Thoracic aorta (tissue), 2 donors: ENCODE results near the gene BMPR2. TPM values are rescaled to one million over a fixed set of nuclear protein-coding genes. Genes with fewer than 3 reads are reported as not detected.

Source experiments
- ATAC-seq: fragments of 150-250 bp; one replicate; pipeline ENCODE4 v1.8.0; 2017; ENCODE audit warnings: low read depth; ENCODE audit not compliant: insufficient number of reproducible peaks, low FRiP score
- DNase-seq: peaks from one replicate; pipeline ENCODE4 v3.0.0-alpha.2; 2020; ENCODE audit warnings: low spot score
- H3K27ac ChIP-seq, 2 donors: fragments of 200-600 bp; sonication (generic); 1 replicate in 1 of 2; 2 replicates in 1 of 2; pipeline ENCODE4 v1.5.1; 2016; ENCODE audit warnings: mild to moderate bottlenecking in 2 of 2, moderate library complexity in 2 of 2
- H3K27me3 ChIP-seq: fragments of 200-600 bp; sonication (generic); replicated peaks from 2 replicates; pipeline ENCODE4 v1.6.0; 2016; ENCODE audit warnings: mild to moderate bottlenecking; ENCODE audit not compliant: insufficient read depth
- H3K36me3 ChIP-seq: fragments of 200-600 bp; sonication (generic); one replicate; pipeline ENCODE4 v1.5.1; 2016
- H3K4me1 ChIP-seq, 2 donors: fragments of 200-600 bp; sonication (generic); 1 replicate in 1 of 2; 2 replicates in 1 of 2; pipeline versions ENCODE4 v1.5.1 to v1.6.0; 2016; ENCODE audit warnings: low read depth in 2 of 2, mild to moderate bottlenecking in 1 of 2; ENCODE audit not compliant: control insufficient read depth in 1 of 2
- H3K4me3 ChIP-seq: fragments of 200-600 bp; sonication (generic); 2 replicates; pipeline ENCODE4 v1.5.1; 2016; ENCODE audit warnings: mild to moderate bottlenecking
- H3K9me3 ChIP-seq: fragments of 200-600 bp; sonication (generic); 2 replicates; pipeline ENCODE4 v1.5.1; 2016
- total RNA-seq, 2 donors: library from RNA; depleted of rRNA; stranded (reverse); fragments of >200 nt; gene quantifications; one replicate each; pipeline versions ENCODE4 v1.1.0 to v1.2.3, GENCODE V29; 2016
- TF ChIP-seq, protein P1 (sequence below): fragments of 200-600 bp; sonication (generic); IDR thresholded peaks from one replicate; pipeline ENCODE4 v1.5.1; 2019; ENCODE audit warnings: antibody characterized with exemption

The BMPR2 gene
- total RNA-seq, 2 donors from 2014 or later, result 65.9 to 111 TPM

- no peaks in the 10 kb centered on the region for H3K36me3 ChIP-seq
- ATAC-seq (no peak), DNase-seq (no peak)
- no peaks in the 10 kb centered on the region for H3K9me3 ChIP-seq
- no peak overlapping the region for H3K4me3 ChIP-seq
- TF ChIP-seq, protein P1, sequence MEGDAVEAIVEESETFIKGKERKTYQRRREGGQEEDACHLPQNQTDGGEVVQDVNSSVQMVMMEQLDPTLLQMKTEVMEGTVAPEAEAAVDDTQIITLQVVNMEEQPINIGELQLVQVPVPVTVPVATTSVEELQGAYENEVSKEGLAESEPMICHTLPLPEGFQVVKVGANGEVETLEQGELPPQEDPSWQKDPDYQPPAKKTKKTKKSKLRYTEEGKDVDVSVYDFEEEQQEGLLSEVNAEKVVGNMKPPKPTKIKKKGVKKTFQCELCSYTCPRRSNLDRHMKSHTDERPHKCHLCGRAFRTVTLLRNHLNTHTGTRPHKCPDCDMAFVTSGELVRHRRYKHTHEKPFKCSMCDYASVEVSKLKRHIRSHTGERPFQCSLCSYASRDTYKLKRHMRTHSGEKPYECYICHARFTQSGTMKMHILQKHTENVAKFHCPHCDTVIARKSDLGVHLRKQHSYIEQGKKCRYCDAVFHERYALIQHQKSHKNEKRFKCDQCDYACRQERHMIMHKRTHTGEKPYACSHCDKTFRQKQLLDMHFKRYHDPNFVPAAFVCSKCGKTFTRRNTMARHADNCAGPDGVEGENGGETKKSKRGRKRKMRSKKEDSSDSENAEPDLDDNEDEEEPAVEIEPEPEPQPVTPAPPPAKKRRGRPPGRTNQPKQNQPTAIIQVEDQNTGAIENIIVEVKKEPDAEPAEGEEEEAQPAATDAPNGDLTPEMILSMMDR, result no peak
- H3K4me1 ChIP-seq, result peaks cover 4 to 10% of the 10 kb centered on the region in 2 donors
- no peaks in the 10 kb centered on the region for H3K27me3 ChIP-seq
- no peak overlapping the region for H3K27ac ChIP-seq
These were observed 232.2 kb downstream of the BMPR2 start for GRCh38 chr2:202608142-202608852.

DNA sequence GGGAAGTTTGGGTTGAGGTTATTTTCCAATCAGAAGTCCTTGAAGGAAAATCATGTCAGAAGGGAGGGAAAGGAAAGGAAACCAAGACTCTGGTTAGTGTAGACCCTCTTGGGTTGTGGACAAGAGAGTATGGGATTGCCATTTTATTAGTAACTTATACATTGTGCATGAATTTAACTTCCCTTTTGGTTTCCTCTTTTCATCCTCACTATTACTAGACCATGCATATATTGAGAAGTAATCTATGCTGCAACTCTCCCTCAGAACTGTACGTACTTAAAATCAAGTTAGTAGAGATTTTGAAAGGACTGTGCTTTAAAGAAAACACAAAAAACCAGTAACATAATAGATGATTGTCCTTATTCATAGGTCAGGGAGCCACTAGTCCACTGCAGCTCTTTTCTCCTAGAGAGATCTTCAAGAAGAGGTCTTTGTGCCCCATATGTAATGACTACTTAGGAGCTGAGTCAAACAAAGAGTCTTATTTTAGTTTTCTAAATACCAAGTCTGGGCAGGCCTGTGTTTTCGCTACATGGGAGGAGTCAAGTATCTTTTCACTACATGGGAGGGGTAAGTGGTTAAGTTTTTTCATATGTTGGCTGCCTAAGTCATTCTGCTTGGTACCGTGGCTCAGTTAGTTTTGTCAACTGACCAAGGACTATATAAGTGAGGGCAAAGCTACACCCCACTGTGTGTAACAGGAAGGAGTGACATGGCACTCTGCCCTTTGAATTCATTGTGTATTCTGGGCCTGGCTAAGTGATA, 233.4 kb downstream of the BMPR2 start:
- ATAC-seq (no peak), DNase-seq (no peak)
- no peaks in the 10 kb centered on the region for H3K36me3 ChIP-seq
- no peaks in the 10 kb centered on the region for H3K9me3 ChIP-seq
- H3K27ac ChIP-seq, result peak overlapping the region in 1 of 2 donors; percentile 30
- H3K27me3 ChIP-seq, result no peaks in the 10 kb centered on the region
- peaks cover 4 to 10% of the 10 kb centered on the region in 2 donors for H3K4me1 ChIP-seq
- no peak overlapping the region for H3K4me3 ChIP-seq
- TF ChIP-seq, protein P1, result no peak

DNA sequence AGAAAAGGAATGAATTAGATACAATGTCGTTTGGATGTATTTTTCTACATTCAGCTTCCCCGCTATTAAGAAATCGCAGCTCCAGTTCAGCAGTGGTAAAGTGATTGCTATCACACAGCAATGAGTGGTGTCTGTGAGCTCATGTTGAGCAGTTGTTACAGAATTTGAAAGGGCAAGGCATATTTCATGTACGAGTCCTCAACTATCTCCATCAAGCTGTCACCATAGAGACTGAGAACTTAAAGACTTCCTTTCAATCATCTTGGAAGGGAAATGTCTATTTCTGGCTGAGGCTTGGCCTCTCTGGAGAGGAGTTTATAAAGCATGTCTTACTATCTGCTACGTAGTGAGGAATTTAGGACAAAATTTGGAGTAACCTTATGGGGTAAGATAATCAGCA, 234.3 kb downstream of the BMPR2 start:
- no peak overlapping the region for H3K4me3 ChIP-seq
- no peak for DNase-seq

GRCh38 chr2:202612145-202612544, 236.0 kb downstream of the BMPR2 start:
- no peak for ATAC-seq
- H3K9me3 ChIP-seq, result no peaks in the 10 kb centered on the region
- H3K27ac ChIP-seq, result no peak overlapping the region
- TF ChIP-seq, protein P1, result no peak
- H3K4me3 ChIP-seq, result no peak overlapping the region
- H3K4me1 ChIP-seq, result peaks cover 4 to 10% of the 10 kb centered on the region in 2 donors
- no peaks in the 10 kb centered on the region for H3K36me3 ChIP-seq
- no peak for DNase-seq
- H3K27me3 ChIP-seq, result no peaks in the 10 kb centered on the region

More for the DNA sequence above, 234.3 kb downstream of the BMPR2 start:
- Histone ChIP-seq H3K36me3 (no peaks in the 10 kb centered on the region), H3K27ac (no peak overlapping the region), H3K4me1 (peaks cover 4 to 10% of the 10 kb centered on the region in 2 donors), H3K27me3 (no peaks in the 10 kb centered on the region), H3K9me3 (no peaks in the 10 kb centered on the region)
- no peak for ATAC-seq
- TF ChIP-seq, protein P1, result no peak

DNA sequence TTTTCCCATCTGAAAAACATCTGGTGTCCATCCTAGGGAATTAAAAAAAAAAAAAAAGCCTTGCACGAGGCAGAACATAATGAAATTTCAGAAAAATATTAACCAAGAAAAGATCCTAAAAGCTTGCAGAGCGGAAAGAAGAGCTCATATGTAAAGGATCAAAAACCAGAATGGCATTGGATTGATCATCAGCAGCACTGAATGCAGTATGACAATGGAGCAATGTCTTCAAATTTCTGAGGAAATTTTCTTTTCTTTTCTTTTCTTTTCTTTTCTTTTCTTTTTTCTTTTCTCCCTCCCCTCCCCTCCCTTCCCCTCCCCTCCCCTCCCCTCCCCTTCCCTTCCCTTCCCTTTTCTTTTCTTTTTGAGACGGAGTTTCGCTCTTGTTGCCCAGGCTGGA, 237.4 kb downstream of the BMPR2 start:
- DNase-seq (no peak), ATAC-seq (no peak)
- H3K4me3 ChIP-seq, result no peak overlapping the region
- H3K9me3 ChIP-seq, result no peaks in the 10 kb centered on the region
- no peaks in the 10 kb centered on the region for H3K36me3 ChIP-seq
- TF ChIP-seq, protein P1, result no peak
- no peak overlapping the region for H3K27ac ChIP-seq
- peaks cover 4 to 10% of the 10 kb centered on the region in 2 donors for H3K4me1 ChIP-seq
- no peaks in the 10 kb centered on the region for H3K27me3 ChIP-seq
